Peyer's patch (tissue), 4 donors: ENCODE results near the gene PSMB9.
"Not testable (repeated sequence)": the region's sequence is repeated elsewhere in the genome, so short reads cannot be mapped to it uniquely, and the experiment has no call there.

ENCODE experiments used
- POLR2A ChIP-seq, 2 donors: fragments of 450-650 bp; IDR thresholded peaks; one replicate each; pipeline ENCODE4 v1.5.1; 2017; ENCODE audit warnings: antibody characterized with exemption in 2 of 2, mild to moderate bottlenecking in 2 of 2, moderate library complexity in 2 of 2
- TF ChIP-seq, protein P1 (sequence below), 6 experiments: fragments of 450-650 bp in 4 of 6; fragments of 200-600 bp in 2 of 6; sonication (generic) in 1 of 6; IDR thresholded peaks; one replicate each; pipeline ENCODE4 v1.5.1; 2017 to 2019; ENCODE audit warnings: antibody characterized with exemption in 6 of 6, mild to moderate bottlenecking in 3 of 6, moderate library complexity in 1 of 6

DNA sequence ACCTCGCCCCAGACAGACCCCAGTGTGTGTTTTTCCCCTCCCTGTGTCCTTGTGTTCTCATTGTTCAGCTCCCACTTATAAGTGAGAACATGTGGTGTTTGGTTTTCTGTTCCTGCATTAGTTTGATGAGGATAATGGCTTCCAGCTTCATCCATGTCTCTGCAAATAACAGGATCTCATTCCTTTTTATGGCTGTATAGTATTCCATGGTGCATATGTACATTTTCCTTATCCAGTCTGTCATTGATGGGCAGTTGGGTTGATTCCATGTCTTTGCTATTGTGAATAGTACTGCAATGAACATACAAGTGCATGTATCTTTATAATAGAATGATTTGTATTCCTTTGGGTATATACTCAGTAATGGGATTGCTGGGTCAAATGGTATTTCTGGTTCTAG is 20.0 kb downstream of the PSMB9 start:
- TF ChIP-seq, protein P1, sequence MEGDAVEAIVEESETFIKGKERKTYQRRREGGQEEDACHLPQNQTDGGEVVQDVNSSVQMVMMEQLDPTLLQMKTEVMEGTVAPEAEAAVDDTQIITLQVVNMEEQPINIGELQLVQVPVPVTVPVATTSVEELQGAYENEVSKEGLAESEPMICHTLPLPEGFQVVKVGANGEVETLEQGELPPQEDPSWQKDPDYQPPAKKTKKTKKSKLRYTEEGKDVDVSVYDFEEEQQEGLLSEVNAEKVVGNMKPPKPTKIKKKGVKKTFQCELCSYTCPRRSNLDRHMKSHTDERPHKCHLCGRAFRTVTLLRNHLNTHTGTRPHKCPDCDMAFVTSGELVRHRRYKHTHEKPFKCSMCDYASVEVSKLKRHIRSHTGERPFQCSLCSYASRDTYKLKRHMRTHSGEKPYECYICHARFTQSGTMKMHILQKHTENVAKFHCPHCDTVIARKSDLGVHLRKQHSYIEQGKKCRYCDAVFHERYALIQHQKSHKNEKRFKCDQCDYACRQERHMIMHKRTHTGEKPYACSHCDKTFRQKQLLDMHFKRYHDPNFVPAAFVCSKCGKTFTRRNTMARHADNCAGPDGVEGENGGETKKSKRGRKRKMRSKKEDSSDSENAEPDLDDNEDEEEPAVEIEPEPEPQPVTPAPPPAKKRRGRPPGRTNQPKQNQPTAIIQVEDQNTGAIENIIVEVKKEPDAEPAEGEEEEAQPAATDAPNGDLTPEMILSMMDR (IDR thresholded peaks at IDR 0.05), result not testable (repeated sequence)
- TF ChIP-seq POLR2A (IDR thresholded peaks at IDR 0.05), result not testable (repeated sequence)
